ENCODE results near the gene HPCAL1.

HPCAL1 gene

GRCh38 chr2:10322973-10323372, 20.3 kb downstream of the HPCAL1 start:
- DNase-seq (ENCODE audit: low read depth in 2 of 2), result no peak

GRCh38 chr2:10323535-10323934, 20.8 kb downstream of the HPCAL1 start:
- DNase-seq (ENCODE audit: low read depth in 2 of 2), result no peak

GRCh38 chr2:10324095-10324832, 21.6 kb downstream of the HPCAL1 start:
- no peak for DNase-seq (ENCODE audit: low read depth in 2 of 2)

GRCh38 chr2:10325278-10326145, 22.8 kb downstream of the HPCAL1 start:
- no peak for DNase-seq (ENCODE audit: low read depth in 2 of 2)

- no peak for DNase-seq (ENCODE audit: low read depth in 2 of 2)
Measured at GRCh38 chr2:10326151-10326616, 23.5 kb downstream of the HPCAL1 start.

- DNase-seq (ENCODE audit: low read depth in 2 of 2), result no peak
Measured at GRCh38 chr2:10326707-10327594, 24.2 kb downstream of the HPCAL1 start.

- DNase-seq (ENCODE audit: low read depth in 2 of 2), result no peak
Measured at GRCh38 chr2:10327896-10328669, 25.4 kb downstream of the HPCAL1 start.

GRCh38 chr2:10328670-10329579, 26.2 kb downstream of the HPCAL1 start:
- no peak for DNase-seq (ENCODE audit: low read depth in 2 of 2)

GRCh38 chr2:10329580-10329879, 26.8 kb downstream of the HPCAL1 start:
- DNase-seq (ENCODE audit: low read depth in 2 of 2), result no peak

GRCh38 chr2:10329880-10330699, 27.4 kb downstream of the HPCAL1 start:
- no peak for DNase-seq (ENCODE audit: low read depth in 2 of 2)

- no peak for DNase-seq (ENCODE audit: low read depth in 2 of 2)
Measured at GRCh38 chr2:10330700-10331026, 28.0 kb downstream of the HPCAL1 start.

- peak; percentile 71 to 77 for DNase-seq (ENCODE audit: low read depth in 2 of 2)
Measured at GRCh38 chr2:10331027-10331701, 28.5 kb downstream of the HPCAL1 start.

GRCh38 chr2:10331702-10332401, 29.1 kb downstream of the HPCAL1 start:
- DNase-seq (ENCODE audit: low read depth in 2 of 2), result peak; percentile 49 to 63

GRCh38 chr2:10332402-10333246, 29.9 kb downstream of the HPCAL1 start:
- peak; percentile 34 to 36 for DNase-seq (ENCODE audit: low read depth in 2 of 2)

GRCh38 chr2:10333247-10333613, 30.5 kb downstream of the HPCAL1 start:
- no peak for DNase-seq (ENCODE audit: low read depth in 2 of 2)

- no peak for DNase-seq (ENCODE audit: low read depth in 2 of 2)
Measured at GRCh38 chr2:10333966-10334365, 31.3 kb downstream of the HPCAL1 start.
